Kidney glomerular epithelial cell (primary cell): ENCODE measurements around the gene LZTR1.
A peak's percentile ranks its signal among the peaks of the same experiment; 100 is the strongest.
"Not testable (repeated sequence)": the region's sequence is repeated elsewhere in the genome, so short reads cannot be mapped to it uniquely, and the experiment has no call there.

Experiments used
- DNase-seq: peaks from one replicate; lab custom pipeline; 2025; lab: John Stamatoyannopoulos, UW

LZTR1 gene

DNA sequence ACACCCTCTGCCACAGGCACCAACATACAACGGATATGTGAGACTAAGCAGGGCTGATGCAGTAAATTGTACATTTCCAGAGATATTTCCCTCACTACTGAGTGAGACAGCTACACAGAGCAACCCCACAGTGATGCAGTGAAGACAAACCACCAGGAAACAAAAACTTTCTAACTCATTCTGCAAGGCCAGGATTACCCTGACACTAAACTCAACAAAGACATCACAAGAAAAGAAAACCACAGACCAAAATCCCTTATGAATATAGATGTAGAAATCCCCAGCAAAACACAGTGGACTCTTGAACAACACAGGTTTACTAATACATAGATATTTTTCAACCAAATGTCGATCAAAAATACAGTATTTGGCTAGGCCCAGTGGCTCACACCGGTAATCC is 51.8 kb downstream of the LZTR1 start:
- DNase-seq, result no peak

DNA sequence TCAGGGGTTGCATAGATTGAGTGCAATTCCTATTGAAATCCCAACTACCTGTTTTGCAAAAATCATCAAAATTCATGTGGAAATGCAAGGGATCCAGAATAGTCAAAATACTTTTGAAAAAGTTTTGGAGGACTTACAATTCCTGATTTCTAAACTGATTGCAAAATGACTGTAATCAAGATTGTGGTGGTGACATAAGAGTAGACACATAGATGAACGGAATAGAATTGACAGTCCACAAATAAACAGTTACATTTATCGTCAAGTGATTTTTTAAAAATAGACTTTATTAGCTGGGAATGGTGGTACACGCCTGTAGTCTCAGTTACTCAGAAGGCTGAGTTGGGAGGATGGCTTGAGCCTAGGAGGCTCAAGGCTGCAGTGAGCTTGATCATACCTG is 52.9 kb downstream of the LZTR1 start:
- DNase-seq, result no peak

DNA sequence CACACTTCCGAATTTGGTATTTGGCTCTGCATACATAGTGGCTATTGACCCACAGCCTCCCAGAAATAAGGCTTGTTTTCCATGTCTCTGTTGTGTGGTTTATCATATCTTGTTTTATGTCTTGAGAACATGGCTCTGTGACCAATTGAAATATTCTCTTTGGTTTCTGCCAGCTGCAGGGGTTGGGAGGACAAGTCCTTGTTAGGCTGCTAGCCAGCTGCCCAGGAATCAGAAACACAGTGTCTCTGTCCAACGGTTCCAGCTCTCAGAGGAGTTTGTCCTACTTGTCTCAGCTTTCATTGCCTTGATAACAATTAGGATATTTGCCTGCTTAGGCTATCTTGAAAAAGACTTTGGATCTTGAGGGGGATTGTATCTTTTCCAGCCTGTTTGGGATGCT is 56.3 kb downstream of the LZTR1 start:
- DNase-seq, result no peak

DNA sequence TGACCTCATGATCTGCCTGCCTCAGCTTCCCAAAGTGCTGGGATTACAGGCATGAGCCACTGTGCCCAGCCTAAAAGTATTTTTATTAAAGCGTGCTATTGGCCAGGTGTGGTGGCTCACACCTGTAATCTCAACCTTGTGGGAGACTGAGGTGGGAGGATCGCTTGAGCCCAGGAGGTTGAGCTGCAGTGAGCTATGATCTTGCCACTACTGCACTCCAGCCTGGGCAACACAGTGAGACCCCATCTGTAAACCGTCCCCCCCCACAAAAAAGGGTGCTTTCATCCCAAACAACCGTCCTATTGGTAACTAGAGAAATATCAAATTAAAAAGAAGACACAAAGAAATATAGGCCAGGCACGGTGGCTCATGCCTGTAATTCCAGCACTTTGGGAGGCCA is 57.1 kb downstream of the LZTR1 start:
- DNase-seq, result not testable (repeated sequence)

DNA sequence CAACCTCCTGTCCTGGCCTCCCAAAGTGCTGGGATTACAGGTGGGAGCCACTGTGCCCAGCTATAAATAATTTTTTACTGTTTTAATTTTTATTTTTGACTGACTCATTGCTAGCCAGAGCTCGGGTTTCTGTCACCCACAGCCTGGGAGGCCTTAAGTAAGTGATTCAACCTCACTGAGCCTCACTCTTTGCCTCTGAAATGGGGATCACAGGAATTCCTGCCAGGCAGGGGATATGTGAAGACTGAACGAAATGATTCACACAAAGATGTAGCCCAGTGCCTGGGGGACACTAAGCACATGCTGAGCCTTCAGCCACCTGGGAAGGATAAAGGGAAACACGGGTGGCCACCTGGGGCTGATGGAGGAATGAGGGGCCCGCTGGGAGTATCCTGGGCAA is 59.8 kb downstream of the LZTR1 start:
- no peak for DNase-seq

DNA sequence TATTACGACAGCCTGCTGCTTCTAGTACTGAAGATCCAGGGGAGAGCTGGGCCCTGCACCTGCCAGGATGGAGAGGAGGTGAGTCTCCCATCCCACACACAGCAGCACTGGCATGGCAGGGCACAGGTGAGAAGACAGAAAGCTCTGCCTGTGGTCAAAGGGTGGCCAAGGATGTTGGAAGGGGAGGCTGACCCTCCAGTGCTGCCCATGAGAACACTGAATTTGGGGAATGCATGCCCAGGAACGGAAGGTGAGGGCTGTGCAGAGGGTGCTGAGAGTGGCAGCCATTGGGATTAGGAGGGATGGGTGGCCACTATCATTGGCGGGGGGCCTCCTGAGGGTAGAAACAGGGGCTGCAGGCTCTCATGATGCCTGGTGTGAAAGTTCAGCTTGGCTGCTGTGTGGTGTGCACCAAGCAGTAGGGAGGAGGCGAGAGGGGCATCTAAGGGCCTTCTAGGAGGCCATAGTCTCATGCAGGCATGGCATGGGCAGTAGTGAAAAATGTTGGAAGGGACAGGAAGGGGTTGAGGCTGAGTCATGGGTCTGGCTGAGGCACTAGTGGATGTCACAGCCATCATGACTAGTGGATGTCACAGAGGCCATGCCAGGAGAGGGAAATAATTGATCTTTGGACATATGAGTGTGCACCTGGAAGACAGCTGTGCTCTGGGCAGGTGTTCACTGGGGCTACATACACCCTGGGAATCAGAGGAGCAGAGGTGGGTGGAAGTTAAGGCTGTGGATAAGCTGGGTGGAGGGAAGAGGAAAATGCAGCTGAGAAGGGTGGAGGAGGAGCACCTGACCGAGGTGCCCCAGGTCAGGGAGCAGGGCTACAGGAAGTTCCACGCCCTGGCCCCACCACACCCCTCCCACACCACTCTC is 61.1 kb downstream of the LZTR1 start:
- no peak for DNase-seq

DNA sequence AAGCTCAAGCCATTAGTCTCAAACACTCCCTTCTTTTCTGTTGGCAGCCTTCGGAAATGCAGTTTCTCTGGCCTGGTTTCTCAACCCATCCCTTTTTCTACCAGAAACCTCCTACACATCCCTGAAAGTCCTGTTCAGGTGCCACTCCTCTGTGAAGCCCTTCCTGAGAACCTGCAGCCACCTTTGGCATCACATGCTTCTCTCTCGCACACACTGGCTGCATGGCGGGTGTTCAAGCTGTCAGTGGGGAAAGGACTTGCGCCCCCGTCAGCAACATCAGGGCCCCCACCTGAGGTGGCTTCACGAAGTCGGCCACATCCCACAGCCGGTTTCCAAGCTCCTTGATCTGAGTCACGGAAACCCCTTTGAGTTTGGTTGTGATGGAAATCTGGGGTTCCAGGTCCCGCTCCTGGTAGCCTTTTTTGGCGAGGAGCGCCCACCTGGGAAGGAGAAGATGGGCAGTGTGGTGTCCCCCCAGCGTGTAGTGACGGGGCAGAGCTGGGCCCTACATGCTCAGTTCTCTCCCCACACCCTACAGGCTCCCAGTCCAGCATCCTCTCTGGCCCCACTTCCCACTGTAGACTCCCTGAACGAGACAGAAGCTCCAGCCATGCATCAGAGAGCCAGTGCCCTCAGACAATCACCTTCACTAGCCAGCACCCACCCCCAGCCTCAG is 61.9 kb downstream of the LZTR1 start:
- no peak for DNase-seq

DNA sequence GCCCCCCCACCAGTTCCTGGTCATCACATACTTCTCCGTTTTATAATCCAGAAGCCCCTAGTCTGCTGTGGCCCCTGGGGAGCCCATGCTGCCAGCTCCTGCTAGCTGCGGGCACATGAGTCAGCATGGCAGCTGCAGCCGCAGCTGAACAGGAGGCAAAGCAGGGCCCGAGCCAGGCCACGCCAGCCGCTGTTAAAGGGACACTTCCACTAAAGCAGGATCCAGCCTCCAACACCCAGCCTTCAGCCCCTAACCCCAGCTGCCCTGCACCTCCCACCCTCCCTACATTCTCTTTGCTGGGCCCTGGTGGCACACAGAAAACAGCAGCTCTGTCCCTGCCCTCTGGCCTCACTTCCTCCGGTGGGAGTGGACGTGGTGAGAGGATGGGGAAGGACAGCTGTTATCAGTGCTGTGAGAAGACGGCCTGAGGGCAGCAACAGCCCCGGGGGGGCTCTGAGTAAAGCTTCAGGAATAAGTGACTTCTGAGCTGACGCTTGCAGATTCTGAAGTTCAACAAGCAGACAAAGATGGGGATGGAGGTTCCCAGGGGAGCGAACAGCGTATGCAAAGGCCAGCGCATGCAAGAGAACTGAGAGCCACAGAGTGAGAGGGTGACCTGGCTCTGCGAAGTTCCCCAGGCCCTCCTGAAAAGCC is 63.0 kb downstream of the LZTR1 start:
- DNase-seq, result no peak

DNA sequence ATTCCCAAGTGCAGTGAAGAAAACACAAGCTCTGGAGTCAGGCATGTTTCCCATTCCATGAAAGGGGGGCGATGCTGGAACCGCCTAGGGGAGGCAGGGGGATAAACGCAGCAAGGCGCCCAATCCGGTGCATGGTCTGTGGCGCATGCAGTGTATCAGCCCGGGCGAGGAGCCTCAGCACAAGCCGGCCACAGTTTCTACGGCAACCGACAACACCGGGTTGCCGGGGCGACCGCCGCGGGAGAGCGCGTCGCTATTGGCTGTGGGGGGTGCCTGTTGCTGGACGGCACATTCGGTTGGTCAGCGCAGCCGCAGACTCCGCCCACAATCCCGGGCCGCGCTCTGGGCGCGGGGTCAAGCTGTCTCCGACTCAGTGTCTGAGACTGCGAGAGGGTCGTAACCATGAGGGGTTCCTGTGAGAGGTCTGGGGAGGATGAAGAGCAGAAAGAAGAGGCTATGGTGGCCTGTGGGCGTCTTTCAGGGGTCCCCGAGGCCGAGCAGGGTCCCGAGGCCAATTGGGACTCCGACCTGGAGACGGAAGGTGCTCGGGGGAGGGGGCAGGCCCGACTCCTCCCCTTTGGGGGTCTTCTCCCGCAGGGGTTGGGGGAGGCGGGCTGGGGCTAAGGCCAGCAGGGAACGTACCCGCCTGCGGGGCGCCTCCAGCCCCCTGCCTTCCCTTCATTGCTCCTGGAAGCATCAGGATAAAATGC is 63.6 kb downstream of the LZTR1 start, which contains the start of gene LRRC74B:
LRRC74B (plus strand) TSS at position 362 of the 710 bp plus-strand sequence; CDS start at position 403, 41 bp downstream.
- peak; percentile 81 for DNase-seq

DNA sequence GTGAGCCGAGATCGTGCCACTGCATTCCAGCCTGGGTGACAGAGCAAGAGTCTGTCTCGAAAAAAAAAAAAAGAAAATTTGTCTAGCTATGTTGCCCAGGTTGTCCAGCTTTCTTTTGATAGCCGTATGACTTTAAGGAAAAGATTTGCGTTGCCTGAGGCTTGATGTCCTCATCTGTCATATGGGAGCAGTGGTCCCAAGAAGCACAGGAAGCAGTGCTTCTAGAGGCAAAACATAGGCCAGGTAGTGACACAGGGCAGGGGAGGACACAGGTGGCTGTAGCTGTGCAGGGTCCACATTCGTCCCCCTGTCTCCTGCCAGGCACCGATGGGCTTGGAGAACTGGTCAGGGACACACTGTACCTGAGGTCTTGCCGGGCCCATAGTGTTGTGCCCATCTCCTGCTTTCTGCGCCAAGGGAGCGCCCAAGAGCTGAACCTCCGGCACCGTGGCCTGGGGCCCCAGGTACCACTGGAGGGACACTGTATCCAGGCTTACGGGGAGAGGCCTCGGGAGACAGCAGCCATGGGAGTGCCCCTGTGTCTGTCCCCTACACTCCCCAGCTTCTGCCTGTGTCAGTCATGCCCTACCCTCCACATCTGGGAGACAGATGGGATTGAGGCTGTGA is 65.1 kb downstream of the LZTR1 start:
- no peak for DNase-seq

DNA sequence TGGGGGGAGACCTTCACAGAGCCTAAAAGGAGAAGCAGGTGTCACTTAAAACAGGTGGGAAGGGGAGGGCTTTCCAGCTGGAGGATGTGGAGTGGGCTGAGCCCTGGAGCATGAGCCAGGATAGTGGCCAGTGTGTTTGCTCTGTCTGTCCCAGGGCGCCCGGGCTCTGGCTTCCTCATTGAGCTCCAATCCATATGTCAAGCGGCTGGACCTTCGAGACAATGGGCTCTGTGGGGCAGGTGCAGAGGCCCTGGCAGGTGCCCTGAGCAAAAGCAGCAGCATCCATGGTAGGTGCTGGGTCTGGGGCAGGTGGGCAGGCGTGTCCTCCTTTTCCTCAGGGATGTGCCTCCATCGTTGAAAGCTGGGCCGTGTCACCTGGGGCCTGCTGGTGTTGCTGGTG is 65.6 kb downstream of the LZTR1 start:
- no peak for DNase-seq

DNA sequence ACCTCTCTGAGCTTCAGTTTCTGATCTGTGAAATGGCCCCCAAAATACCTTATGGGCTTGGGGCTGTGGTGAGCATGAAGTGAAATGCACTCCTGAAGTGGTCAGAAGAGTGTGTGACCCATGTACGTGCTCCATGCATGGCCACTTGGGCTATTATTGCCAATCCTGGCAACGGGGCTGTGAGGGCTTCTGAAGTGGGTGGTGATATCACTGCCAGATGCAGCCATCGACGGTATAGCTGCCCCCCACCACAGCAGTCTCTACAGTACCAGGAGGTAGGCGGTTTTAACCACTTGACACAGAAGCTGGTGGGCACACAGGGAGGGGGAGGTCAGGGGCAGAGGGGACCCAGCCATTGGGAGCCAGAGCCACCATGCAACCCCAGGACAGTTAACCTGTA is 66.4 kb downstream of the LZTR1 start:
- not testable (repeated sequence) for DNase-seq
